GM19043 (cell line): ENCODE data around the gene CCR1.
"Not testable (repeated sequence)": the region's sequence is repeated elsewhere in the genome, so short reads cannot be mapped to it uniquely, and the experiment has no call there.

ENCODE experiments used
- ATAC-seq: cut with Tn5 transposase; IDR thresholded peaks from one replicate; pipeline ENCODE4 v1.9.1; 2021; ENCODE audit warnings: low read depth; ENCODE audit not compliant: unreplicated experiment

CCR1 gene

GRCh38 chr3:46186471-46187340 is 21.4 kb downstream of the CCR1 start:
- peak; percentile 81 for ATAC-seq

GRCh38 chr3:46184469-46184868 is 23.6 kb downstream of the CCR1 start:
- ATAC-seq = no peak

GRCh38 chr3:46183330-46183729 is 24.8 kb downstream of the CCR1 start:
- ATAC-seq = no peak

GRCh38 chr3:46168583-46169345 is 39.3 kb downstream of the CCR1 start:
- ATAC-seq = no peak

GRCh38 chr3:46163556-46164041 is 44.5 kb downstream of the CCR1 start:
- no peak for ATAC-seq

- ATAC-seq = no peak
Measured at GRCh38 chr3:46162975-46163555, 45.0 kb downstream of the CCR1 start.

- not testable (repeated sequence) for ATAC-seq
Measured at GRCh38 chr3:46157685-46158084, 50.4 kb downstream of the CCR1 start.

GRCh38 chr3:46154311-46154710 is 53.8 kb downstream of the CCR1 start:
- no peak for ATAC-seq
